Left lung (tissue), 10 donors: Measurements from ENCODE around the gene BMAL1. TPM values are rescaled to one million over a fixed set of nuclear protein-coding genes. Genes with fewer than 3 reads are reported as not detected.
A peak's percentile ranks its signal among the peaks of the same experiment; 100 is the strongest.

Source experiments
- ATAC-seq: fragments of 200-7000 bp; cut with Tn5 transposase; one replicate; pipeline ENCODE4 v1.9.1; 2020; ENCODE audit warnings: moderate library complexity
- DNase-seq, 4 donors: peaks; one replicate each; pipeline ENCODE4 v3.0.0-alpha.2; 2013 to 2020
- H3K27ac ChIP-seq, 2 donors: fragments of 200-600 bp; sonication (generic) in 1 of 2; one replicate each; pipeline versions ENCODE4 v1.5.0 to v1.8.0; 2020 to 2021
- H3K27me3 ChIP-seq, 2 donors: fragments of 200-600 bp; sonication (generic) in 1 of 2; one replicate each; pipeline versions ENCODE4 v1.5.0 to v1.8.0; 2020 to 2021
- H3K36me3 ChIP-seq, 2 donors: fragments of 200-600 bp; sonication (generic) in 1 of 2; one replicate each; pipeline versions ENCODE4 v1.5.0 to v1.8.0; 2020 to 2021
- H3K4me1 ChIP-seq, 2 donors: fragments of 200-600 bp; one replicate each; pipeline ENCODE4 v1.8.0; 2021
- H3K4me3 ChIP-seq, 2 donors: fragments of 200-600 bp; sonication (generic) in 1 of 2; one replicate each; pipeline versions ENCODE4 v1.5.0 to v1.8.0; 2020 to 2021; ENCODE audit warnings: mild to moderate bottlenecking in 1 of 2
- H3K9me3 ChIP-seq, 2 donors: fragments of 200-600 bp; sonication (generic) in 1 of 2; one replicate each; pipeline versions ENCODE4 v1.5.0 to v1.8.0; 2020 to 2021
- CTCF ChIP-seq, 2 donors: fragments of 200-600 bp; sonication (generic) in 1 of 2; IDR thresholded peaks; one replicate each; pipeline versions ENCODE4 v1.5.0 to v1.8.0; 2021; ENCODE audit warnings: antibody characterized with exemption in 2 of 2
- intact Hi-C, 2 donors: fragments of 100-400 bp; cut with DNase I; formaldehyde crosslinking; loops; one replicate each; pipeline versions ENCODE4 v1.11.2 to v1.14.2; 2022
- polyA plus RNA-seq, 6 donors: library from polyadenylated mRNA; unstranded; fragments of 120-200 nt; gene quantifications; one replicate each; pipeline ENCODE4 v1.2.1, GENCODE V29; 2013; ENCODE audit not compliant: insufficient read length in 6 of 6
- total RNA-seq, 2 donors: library from RNA; stranded (reverse); fragmentation: NEBNext Ultra II Directional; extraction: Animal tissue kit (Norgen Biotek cat#: 25700); gene quantifications; one replicate each; pipeline ENCODE4 v1.2.1, GENCODE V29; 2021
- donor health status: DM: no; HTN: yes; CAD: no.
- donor health status: DM: no; HTN: no; CAD: no.

The BMAL1 gene
- total and polyA plus RNA-seq, 8 donors: 10.2 to 31.6 (median 12.5) TPM

- intact Hi-C loops: no loop called here
- no peak overlapping the region for H3K4me3 ChIP-seq
- DNase-seq (no peak), ATAC-seq (no peak)
- no peak overlapping the region for H3K27ac ChIP-seq
- no peak for TF ChIP-seq CTCF (IDR thresholded peaks at IDR 0.05)
- no peaks in the 10 kb centered on the region for H3K36me3 ChIP-seq
- no peaks in the 10 kb centered on the region for H3K27me3 ChIP-seq
- H3K9me3 ChIP-seq: no peaks in the 10 kb centered on the region
- peaks cover 0 to 11% of the 10 kb centered on the region in 2 donors for H3K4me1 ChIP-seq
Measured at GRCh38 chr11:13286279-13286821, 8.8 kb downstream of the BMAL1 start.

GRCh38 chr11:13287036-13287435 is 9.4 kb downstream of the BMAL1 start:
- no peak overlapping the region for H3K4me3 ChIP-seq
- peaks cover 0 to 12% of the 10 kb centered on the region in 2 donors for H3K4me1 ChIP-seq
- H3K36me3 ChIP-seq: no peaks in the 10 kb centered on the region
- H3K27me3 ChIP-seq: no peaks in the 10 kb centered on the region
- H3K27ac ChIP-seq: no peak overlapping the region
- H3K9me3 ChIP-seq: no peaks in the 10 kb centered on the region
- ATAC-seq: peak; percentile 24
- DNase-seq: no peak
- TF ChIP-seq CTCF (IDR thresholded peaks at IDR 0.05): no peak
- intact Hi-C loops: no loop called here

GRCh38 chr11:13287681-13288080 is 10.1 kb downstream of the BMAL1 start:
- DNase-seq: no peak
- no peak overlapping the region for H3K4me3 ChIP-seq
- no peak for TF ChIP-seq CTCF (IDR thresholded peaks at IDR 0.05)
- H3K9me3 ChIP-seq: no peaks in the 10 kb centered on the region
- no peaks in the 10 kb centered on the region for H3K36me3 ChIP-seq
- H3K27ac ChIP-seq: no peak overlapping the region
- intact Hi-C loops: no loop called here
- no peak for ATAC-seq
- H3K4me1 ChIP-seq: peaks cover 0 to 12% of the 10 kb centered on the region in 2 donors
- H3K27me3 ChIP-seq: no peaks in the 10 kb centered on the region

- no peak overlapping the region for H3K4me3 ChIP-seq
- TF ChIP-seq CTCF (IDR thresholded peaks at IDR 0.05): no peak
- H3K4me1 ChIP-seq: peaks cover 0 to 12% of the 10 kb centered on the region in 2 donors
- no peaks in the 10 kb centered on the region for H3K27me3 ChIP-seq
- ATAC-seq: peak; percentile 74
- no peaks in the 10 kb centered on the region for H3K9me3 ChIP-seq
- intact Hi-C loops: no loop called here
- no peak for DNase-seq
- H3K36me3 ChIP-seq: no peaks in the 10 kb centered on the region
- no peak overlapping the region for H3K27ac ChIP-seq
Measured at GRCh38 chr11:13288375-13289029, 10.9 kb downstream of the BMAL1 start.

GRCh38 chr11:13289081-13289480 is 11.5 kb downstream of the BMAL1 start:
- no peak overlapping the region for H3K27ac ChIP-seq
- TF ChIP-seq CTCF (IDR thresholded peaks at IDR 0.05): no peak
- H3K36me3 ChIP-seq: no peaks in the 10 kb centered on the region
- no peak overlapping the region for H3K4me3 ChIP-seq
- peak; percentile 68 for ATAC-seq
- intact Hi-C loops: no loop called here
- H3K27me3 ChIP-seq: no peaks in the 10 kb centered on the region
- no peaks in the 10 kb centered on the region for H3K9me3 ChIP-seq
- no peak for DNase-seq
- peaks cover 0 to 12% of the 10 kb centered on the region in 2 donors for H3K4me1 ChIP-seq
